ENCODE measurements around the gene HEATR5B. TPM values are rescaled to one million over a fixed set of nuclear protein-coding genes. Genes with fewer than 3 reads are reported as not detected.
"Not testable (repeated sequence)": the region's sequence is repeated elsewhere in the genome, so short reads cannot be mapped to it uniquely, and the experiment has no call there.

The HEATR5B gene
- total and polyA plus RNA-seq, 2 donors from 2014 or later: 4.4 to 20.5 TPM

DNA sequence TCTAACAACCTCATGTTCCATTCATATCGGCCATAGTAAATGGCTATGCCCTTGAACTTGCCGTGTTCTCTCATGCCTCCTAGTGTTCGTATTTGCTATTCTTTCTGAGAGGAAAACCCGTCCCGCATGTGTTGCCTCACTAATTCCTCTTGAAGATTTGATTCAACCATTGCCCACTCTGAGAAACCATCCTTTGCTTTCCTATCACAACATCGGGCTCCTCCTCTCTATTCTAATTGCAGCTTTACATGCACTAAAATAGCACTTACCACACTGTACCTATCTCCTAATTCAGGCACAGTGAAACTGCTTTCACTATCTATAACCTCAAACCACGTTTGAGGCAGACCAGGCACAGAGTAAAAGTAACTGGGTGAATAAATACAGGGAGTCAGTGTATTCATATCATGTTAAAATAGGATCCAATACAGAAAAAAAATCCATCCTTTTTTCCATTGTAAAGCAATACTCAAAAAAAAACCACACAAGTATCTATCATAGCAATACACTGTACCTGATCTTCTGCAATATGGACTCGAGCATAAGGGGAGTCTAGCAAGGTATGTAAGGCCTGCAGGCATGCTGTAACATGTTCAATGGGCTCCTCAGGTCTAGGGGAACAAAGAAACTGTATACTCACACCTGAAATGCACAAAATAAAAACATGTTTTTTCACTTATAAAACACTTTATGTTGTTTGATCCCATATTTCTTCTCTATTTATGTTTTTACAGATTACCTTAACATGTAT lies 78.9 kb downstream of the HEATR5B start:
- Histone ChIP-seq H3K4me3 (ENCODE audit: low read length in 3 of 3) (no peak overlapping the region), H3K27me3 (ENCODE audit: control insufficient read depth, insufficient read depth, low read length) (no peaks in the 10 kb centered on the region), H3K9ac (ENCODE audit: low read length in 3 of 3) (no peak overlapping the region), H3K36me3 (ENCODE audit: control insufficient read depth in 2 of 3, insufficient read depth in 3 of 3, low read length in 3 of 3) (peaks cover 0 to 25% (median 23%) of the 10 kb centered on the region in 3 donors), H3K4me1 (ENCODE audit: control insufficient read depth in 2 of 3, insufficient read depth in 2 of 3, low read depth in 1 of 3, low read length in 3 of 3) (no peaks in the 10 kb centered on the region), H3K9me3 (ENCODE audit: control insufficient read depth in 2 of 3, insufficient read depth in 1 of 3, low read length in 3 of 3) (no peaks in the 10 kb centered on the region), H3K27ac (ENCODE audit: low read depth in 2 of 2, low read length in 2 of 2) (no peak overlapping the region)
- TF ChIP-seq, protein P1, sequence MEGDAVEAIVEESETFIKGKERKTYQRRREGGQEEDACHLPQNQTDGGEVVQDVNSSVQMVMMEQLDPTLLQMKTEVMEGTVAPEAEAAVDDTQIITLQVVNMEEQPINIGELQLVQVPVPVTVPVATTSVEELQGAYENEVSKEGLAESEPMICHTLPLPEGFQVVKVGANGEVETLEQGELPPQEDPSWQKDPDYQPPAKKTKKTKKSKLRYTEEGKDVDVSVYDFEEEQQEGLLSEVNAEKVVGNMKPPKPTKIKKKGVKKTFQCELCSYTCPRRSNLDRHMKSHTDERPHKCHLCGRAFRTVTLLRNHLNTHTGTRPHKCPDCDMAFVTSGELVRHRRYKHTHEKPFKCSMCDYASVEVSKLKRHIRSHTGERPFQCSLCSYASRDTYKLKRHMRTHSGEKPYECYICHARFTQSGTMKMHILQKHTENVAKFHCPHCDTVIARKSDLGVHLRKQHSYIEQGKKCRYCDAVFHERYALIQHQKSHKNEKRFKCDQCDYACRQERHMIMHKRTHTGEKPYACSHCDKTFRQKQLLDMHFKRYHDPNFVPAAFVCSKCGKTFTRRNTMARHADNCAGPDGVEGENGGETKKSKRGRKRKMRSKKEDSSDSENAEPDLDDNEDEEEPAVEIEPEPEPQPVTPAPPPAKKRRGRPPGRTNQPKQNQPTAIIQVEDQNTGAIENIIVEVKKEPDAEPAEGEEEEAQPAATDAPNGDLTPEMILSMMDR (IDR thresholded peaks at IDR 0.05; ENCODE audit: borderline replicate concordance, extremely low read depth, insufficient read depth): peak; percentile 50
- intact Hi-C loops (cut with DNase I): no loop called here
- DNase-seq (peak in 1 of 5 donors; percentile 9), FAIRE-seq (no peak)

DNA sequence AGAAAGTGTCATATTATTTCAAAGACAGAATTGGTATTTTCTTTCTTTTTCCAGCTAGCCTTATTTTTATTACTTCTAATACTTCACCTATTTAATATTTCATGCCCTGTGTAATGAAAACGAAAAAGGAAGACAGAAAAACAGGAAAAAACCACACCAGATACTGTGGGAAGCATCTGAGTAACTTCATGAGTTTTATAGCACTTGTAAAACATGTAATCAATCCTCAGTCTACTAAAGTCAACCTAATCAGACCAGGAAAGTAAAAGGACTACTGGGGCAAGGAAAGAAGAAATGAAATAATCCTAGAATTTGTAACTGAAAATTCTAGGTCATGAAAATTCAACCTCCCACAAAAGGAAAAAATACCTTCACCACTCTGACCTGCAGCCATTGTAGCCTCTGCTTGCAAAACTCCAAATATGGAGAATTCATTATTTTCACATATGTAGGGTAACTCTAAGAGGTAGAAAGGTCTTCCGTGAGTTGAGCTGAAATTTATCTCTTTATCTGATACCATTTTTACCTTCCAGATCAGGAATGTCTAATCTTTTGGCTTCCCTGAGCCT lies 83.1 kb downstream of the HEATR5B start:
- H3K27me3 ChIP-seq (ENCODE audit: control insufficient read depth, insufficient read depth, low read length): no peaks in the 10 kb centered on the region
- no peaks in the 10 kb centered on the region for H3K9me3 ChIP-seq (ENCODE audit: control insufficient read depth in 2 of 3, insufficient read depth in 1 of 3, low read length in 3 of 3)
- no peak overlapping the region for H3K27ac ChIP-seq (ENCODE audit: low read depth in 2 of 2, low read length in 2 of 2)
- FAIRE-seq: no peak
- H3K4me1 ChIP-seq (ENCODE audit: control insufficient read depth in 2 of 3, insufficient read depth in 2 of 3, low read depth in 1 of 3, low read length in 3 of 3): no peaks in the 10 kb centered on the region
- H3K36me3 ChIP-seq (ENCODE audit: control insufficient read depth in 2 of 3, insufficient read depth in 3 of 3, low read length in 3 of 3): peaks cover 2 to 33% (median 22%) of the 10 kb centered on the region in 3 donors
- H3K4me3 ChIP-seq (ENCODE audit: low read length in 3 of 3): no peak overlapping the region
- DNase-seq: no peak
- TF ChIP-seq, protein P1 (IDR thresholded peaks at IDR 0.05; ENCODE audit: borderline replicate concordance, extremely low read depth, insufficient read depth): no peak
- intact Hi-C loops (cut with DNase I): no loop called here
- H3K9ac ChIP-seq (ENCODE audit: low read length in 3 of 3): no peak overlapping the region

DNA sequence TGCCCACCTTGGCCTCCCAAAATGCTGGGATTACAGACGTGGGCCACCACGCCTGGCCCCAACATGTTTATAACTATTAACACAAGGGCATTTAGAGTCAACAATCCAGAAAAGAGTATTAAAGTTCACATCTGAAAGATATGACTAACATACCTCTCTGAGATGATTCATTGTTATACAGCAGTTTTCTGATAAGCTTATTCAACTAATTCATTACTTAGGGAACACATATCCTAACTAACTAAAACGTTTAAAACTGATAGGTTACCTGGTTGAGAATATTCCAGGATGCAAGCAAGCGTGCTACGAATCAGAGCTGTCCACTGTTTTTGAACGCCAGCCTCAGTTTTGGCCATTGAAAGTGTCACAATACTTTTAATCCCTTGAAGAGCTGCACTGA lies 83.9 kb downstream of the HEATR5B start:
- Histone ChIP-seq H3K27me3 (ENCODE audit: control insufficient read depth, insufficient read depth, low read length) (no peaks in the 10 kb centered on the region), H3K4me1 (ENCODE audit: control insufficient read depth in 2 of 3, insufficient read depth in 2 of 3, low read depth in 1 of 3, low read length in 3 of 3) (no peaks in the 10 kb centered on the region), H3K9ac (ENCODE audit: low read length in 3 of 3) (no peak overlapping the region), H3K27ac (ENCODE audit: low read depth in 2 of 2, low read length in 2 of 2) (no peak overlapping the region), H3K9me3 (ENCODE audit: control insufficient read depth in 2 of 3, insufficient read depth in 1 of 3, low read length in 3 of 3) (no peaks in the 10 kb centered on the region), H3K4me3 (ENCODE audit: low read length in 3 of 3) (no peak overlapping the region), H3K36me3 (ENCODE audit: control insufficient read depth in 2 of 3, insufficient read depth in 3 of 3, low read length in 3 of 3) (peaks cover 2 to 30% (median 21%) of the 10 kb centered on the region in 3 donors)
- TF ChIP-seq, protein P1 (IDR thresholded peaks at IDR 0.05; ENCODE audit: borderline replicate concordance, extremely low read depth, insufficient read depth): no peak
- FAIRE-seq (no peak), DNase-seq (no peak)
- intact Hi-C loops (cut with DNase I): no loop called here

DNA sequence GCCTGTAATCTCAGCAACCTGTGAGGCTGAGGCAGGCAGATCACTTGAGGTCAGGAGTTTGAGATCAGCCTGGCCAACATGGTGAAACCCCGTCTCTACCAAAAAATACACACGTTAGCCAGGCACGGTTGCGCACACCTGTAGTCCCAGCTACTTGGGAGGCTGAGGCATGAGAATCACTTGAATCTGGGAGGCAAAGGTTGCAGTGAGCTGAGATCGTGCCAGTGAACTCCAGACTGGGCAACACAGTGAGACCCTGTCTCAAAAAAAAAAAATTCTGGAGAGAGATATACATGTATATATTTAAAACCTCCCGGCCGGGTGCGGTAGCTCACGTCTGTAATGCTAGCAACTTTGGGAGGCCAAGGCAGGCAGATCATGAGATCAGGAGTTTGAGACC lies 84.8 kb downstream of the HEATR5B start:
- peaks cover 2 to 23% (median 15%) of the 10 kb centered on the region in 3 donors for H3K36me3 ChIP-seq (ENCODE audit: control insufficient read depth in 2 of 3, insufficient read depth in 3 of 3, low read length in 3 of 3)
- FAIRE-seq; H3K27me3 ChIP-seq (ENCODE audit: control insufficient read depth, insufficient read depth, low read length); intact Hi-C loops (cut with DNase I); H3K9me3 ChIP-seq (ENCODE audit: control insufficient read depth in 2 of 3, insufficient read depth in 1 of 3, low read length in 3 of 3); H3K9ac ChIP-seq (ENCODE audit: low read length in 3 of 3); H3K27ac ChIP-seq (ENCODE audit: low read depth in 2 of 2, low read length in 2 of 2); DNase-seq; H3K4me3 ChIP-seq (ENCODE audit: low read length in 3 of 3); H3K4me1 ChIP-seq (ENCODE audit: control insufficient read depth in 2 of 3, insufficient read depth in 2 of 3, low read depth in 1 of 3, low read length in 3 of 3): not testable (repeated sequence)

All from kidney (tissue), 14 donors.